Cardiac muscle cell (in vitro differentiated cells and primary cell): ENCODE results near the gene NFATC2. TPM values are rescaled to one million over a fixed set of nuclear protein-coding genes. Genes with fewer than 3 reads are reported as not detected.

ENCODE experiments used
- DNase-seq, 2 donors: peaks; one replicate each; pipeline versions ENCODE4 v3.0.0 to v3.0.0-alpha.2; 2010 to 2017; ENCODE audit warnings: low read depth in 1 of 2, low spot score in 1 of 2
- H3K27ac ChIP-seq: fragments of 200-600 bp; sonication (generic); 2 replicates; pipeline ENCODE4 v1.5.1; 2016
- H3K27me3 ChIP-seq: fragments of 200-600 bp; sonication (generic); 2 replicates; pipeline ENCODE4 v1.6.0; 2016; ENCODE audit warnings: control low read depth
- H3K36me3 ChIP-seq: fragments of 200-600 bp; sonication (generic); 2 replicates; pipeline ENCODE4 v1.5.1; 2016; ENCODE audit warnings: control low read depth
- H3K4me1 ChIP-seq: fragments of 200-600 bp; sonication (generic); 2 replicates; pipeline ENCODE4 v1.8.1; 2017; ENCODE audit warnings: low read depth, mild to moderate bottlenecking, mixed run types
- H3K4me3 ChIP-seq: fragments of 200-600 bp; sonication (generic); 2 replicates; pipeline ENCODE4 v1.5.1; 2016; ENCODE audit warnings: mild to moderate bottlenecking
- H3K9me3 ChIP-seq: fragments of 200-600 bp; sonication (generic); 2 replicates; pipeline ENCODE4 v1.5.1; 2017; ENCODE audit warnings: low read depth, mild to moderate bottlenecking, control low read depth
- CTCF ChIP-seq: IDR thresholded peaks from 2 replicates; pipeline ENCODE4 v1.5.1; 2012; ENCODE audit warnings: low read depth, mild to moderate bottlenecking, low read length
- polyA plus RNA-seq: library from polyadenylated mRNA; unstranded; fragments of >200 nt; fragmentation: Nextera tagmentation; extraction: Ambion mirVana; gene quantifications from 2 replicates; pipeline ENCODE4 v1.2.1, GENCODE V29; 2016
- total RNA-seq: library from RNA; depleted of rRNA; stranded (reverse); fragments of >200 nt; gene quantifications from 2 replicates; pipeline ENCODE4 v1.2.3, GENCODE V29; 2016

NFATC2 gene
- total and polyA plus RNA-seq, 2 experiments from 2014 or later: 5.8 to 17.0 TPM

GRCh38 chr20:51567622-51568021, 25.1 kb upstream of the NFATC2 start:
- Histone ChIP-seq H3K27me3 (no peaks in the 10 kb centered on the region), H3K4me3 (no peak overlapping the region), H3K27ac (no peak overlapping the region), H3K4me1 (peaks cover 24% of the 10 kb centered on the region), H3K9me3 (no peaks in the 10 kb centered on the region), H3K36me3 (no peaks in the 10 kb centered on the region)
- no peak for TF ChIP-seq CTCF
- DNase-seq: no peak

GRCh38 chr20:51566594-51566993, 24.1 kb upstream of the NFATC2 start:
- DNase-seq: no peak
- Histone ChIP-seq H3K36me3 (no peaks in the 10 kb centered on the region), H3K4me1 (peaks cover 26% of the 10 kb centered on the region), H3K9me3 (no peaks in the 10 kb centered on the region), H3K4me3 (no peak overlapping the region), H3K27me3 (no peaks in the 10 kb centered on the region), H3K27ac (no peak overlapping the region)
- TF ChIP-seq CTCF: no peak

GRCh38 chr20:51565298-51566144, 23.0 kb upstream of the NFATC2 start:
- Histone ChIP-seq H3K36me3 (no peaks in the 10 kb centered on the region), H3K4me1 (peaks cover 26% of the 10 kb centered on the region), H3K4me3 (no peak overlapping the region), H3K9me3 (no peaks in the 10 kb centered on the region), H3K27me3 (no peaks in the 10 kb centered on the region), H3K27ac (no peak overlapping the region)
- TF ChIP-seq CTCF: no peak
- peak in 1 of 2 donors; percentile 8 for DNase-seq

GRCh38 chr20:51563486-51564332, 21.2 kb upstream of the NFATC2 start:
- peaks cover 25% of the 10 kb centered on the region for H3K4me1 ChIP-seq
- no peaks in the 10 kb centered on the region for H3K36me3 ChIP-seq
- peak overlapping the region; percentile 84 for H3K27ac ChIP-seq
- no peaks in the 10 kb centered on the region for H3K27me3 ChIP-seq
- no peak for TF ChIP-seq CTCF
- no peak overlapping the region for H3K4me3 ChIP-seq
- no peaks in the 10 kb centered on the region for H3K9me3 ChIP-seq
- DNase-seq: peak; percentile 63 to 88

- Histone ChIP-seq H3K4me1 (peaks cover 25% of the 10 kb centered on the region), H3K27ac (peak overlapping the region; percentile 84), H3K36me3 (no peaks in the 10 kb centered on the region), H3K4me3 (peak overlapping the region; percentile 33), H3K9me3 (no peaks in the 10 kb centered on the region), H3K27me3 (no peaks in the 10 kb centered on the region)
- TF ChIP-seq CTCF: no peak
- no peak for DNase-seq
Observed at GRCh38 chr20:51563174-51563485, 20.6 kb upstream of the NFATC2 start.
